Fibroblast of pulmonary artery (primary cell): ENCODE measurements around the gene FAM89A.

Experiments
- DNase-seq: peaks from one replicate; pipeline ENCODE4 v3.0.0-alpha.2; 2010; ENCODE audit warnings: low read depth
- H3K4me3 ChIP-seq: replicated peaks from 2 replicates; pipeline ENCODE4 v1.5.1; 2011; ENCODE audit warnings: low read depth, mild to moderate bottlenecking, control low read depth, low read length, moderate library complexity
- TF ChIP-seq, protein P1 (sequence below): IDR thresholded peaks from 2 replicates; pipeline ENCODE4 v1.5.1; 2011; ENCODE audit warnings: mild to moderate bottlenecking, control low read depth, low read length, inconsistent platforms; ENCODE audit errors: missing control alignments

Gene FAM89A

DNA sequence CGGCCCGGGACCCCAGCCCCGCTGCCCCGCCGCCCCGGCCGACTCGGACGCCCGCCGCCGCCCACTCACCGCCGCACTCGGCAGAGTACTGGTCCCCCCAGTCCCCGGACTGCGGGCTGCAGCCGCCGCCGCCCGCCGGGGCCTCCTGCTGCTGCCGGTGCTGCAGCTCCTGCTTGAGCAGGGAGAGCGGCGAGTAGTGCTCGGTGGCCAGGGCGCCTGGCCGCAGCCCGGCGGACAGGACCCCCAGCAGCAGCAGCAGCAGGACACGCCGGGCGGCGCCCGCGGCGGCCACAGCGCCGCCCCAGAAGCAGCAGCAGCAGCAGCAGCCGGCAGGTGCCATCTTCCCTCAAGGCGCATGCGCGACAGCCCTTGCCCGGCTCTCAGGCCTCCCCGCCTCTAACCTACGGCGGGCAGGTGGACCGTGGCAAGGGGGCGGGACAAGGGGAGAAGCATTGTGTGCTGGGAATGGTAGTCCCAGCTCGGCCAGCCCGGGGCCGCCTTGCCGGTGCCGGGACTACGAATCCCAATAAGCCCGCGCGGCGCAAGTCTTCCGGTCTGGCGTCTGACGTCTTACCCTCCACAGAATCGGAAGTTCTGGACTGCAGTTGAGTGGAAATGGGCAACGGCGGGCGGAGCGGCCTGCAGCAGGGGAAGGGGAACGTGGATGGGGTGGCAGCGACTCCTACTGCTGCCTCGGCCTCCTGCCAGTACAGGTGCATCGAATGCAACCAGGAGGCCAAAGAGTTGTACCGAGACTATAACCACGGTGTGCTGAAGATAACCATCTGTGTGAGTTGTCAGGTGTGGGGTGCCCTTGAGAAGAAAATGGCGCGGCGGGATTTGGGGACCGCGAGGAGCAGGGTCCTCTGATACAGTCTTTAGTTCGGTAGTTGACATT, 61.3 kb downstream of the FAM89A start, which contains the start of the genes ARV1 and TTC13:
TSS of gene ARV1 (plus strand) at position 604 of the 898 bp plus-strand sequence. CDS start at position 616, 12 bp downstream.
TSS of gene TTC13 (minus strand) at position 371 of the 898 bp plus-strand sequence. CDS start at position 340, 31 bp downstream.
- DNase-seq: peak; percentile 99
- TF ChIP-seq, protein P1, sequence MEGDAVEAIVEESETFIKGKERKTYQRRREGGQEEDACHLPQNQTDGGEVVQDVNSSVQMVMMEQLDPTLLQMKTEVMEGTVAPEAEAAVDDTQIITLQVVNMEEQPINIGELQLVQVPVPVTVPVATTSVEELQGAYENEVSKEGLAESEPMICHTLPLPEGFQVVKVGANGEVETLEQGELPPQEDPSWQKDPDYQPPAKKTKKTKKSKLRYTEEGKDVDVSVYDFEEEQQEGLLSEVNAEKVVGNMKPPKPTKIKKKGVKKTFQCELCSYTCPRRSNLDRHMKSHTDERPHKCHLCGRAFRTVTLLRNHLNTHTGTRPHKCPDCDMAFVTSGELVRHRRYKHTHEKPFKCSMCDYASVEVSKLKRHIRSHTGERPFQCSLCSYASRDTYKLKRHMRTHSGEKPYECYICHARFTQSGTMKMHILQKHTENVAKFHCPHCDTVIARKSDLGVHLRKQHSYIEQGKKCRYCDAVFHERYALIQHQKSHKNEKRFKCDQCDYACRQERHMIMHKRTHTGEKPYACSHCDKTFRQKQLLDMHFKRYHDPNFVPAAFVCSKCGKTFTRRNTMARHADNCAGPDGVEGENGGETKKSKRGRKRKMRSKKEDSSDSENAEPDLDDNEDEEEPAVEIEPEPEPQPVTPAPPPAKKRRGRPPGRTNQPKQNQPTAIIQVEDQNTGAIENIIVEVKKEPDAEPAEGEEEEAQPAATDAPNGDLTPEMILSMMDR: no peak
- H3K4me3 ChIP-seq: peak within 1 kb of the TSS; percentile 97

DNA sequence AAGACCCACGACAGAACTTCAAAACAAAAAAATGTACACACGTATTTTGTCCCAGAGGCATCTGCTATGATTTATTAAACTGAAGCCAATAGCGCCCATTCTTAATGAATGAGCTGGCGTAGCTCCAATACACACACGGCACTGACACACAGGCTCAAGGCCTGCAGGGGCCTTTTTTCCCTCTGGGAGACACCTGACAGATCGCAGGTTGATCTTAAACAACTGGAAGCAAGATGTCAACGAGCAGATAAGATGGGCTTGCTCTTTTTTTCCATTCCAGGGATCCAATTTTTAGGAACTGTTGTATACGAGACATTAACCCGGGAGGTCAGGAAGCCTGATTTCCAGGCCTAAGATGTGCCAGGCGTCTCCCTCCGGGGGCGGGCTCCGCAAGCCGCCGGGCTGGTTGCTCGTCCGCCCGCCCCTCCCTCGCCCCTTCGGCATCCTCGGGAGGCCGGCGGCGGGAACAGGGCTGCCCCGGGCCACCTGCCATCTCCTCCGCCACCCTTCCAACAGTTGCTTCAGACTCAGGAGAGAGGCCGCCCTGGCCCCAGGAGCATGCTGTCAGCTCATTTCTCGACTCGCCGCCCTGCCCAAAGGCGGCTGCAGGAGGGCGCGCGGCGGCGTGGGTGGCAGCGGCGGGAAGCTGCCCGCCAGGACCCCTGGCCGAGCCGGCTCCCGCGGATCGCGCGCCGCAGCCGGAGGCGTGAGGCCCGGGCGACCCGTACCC, 62.1 kb downstream of the FAM89A start:
- DNase-seq: peak; percentile 8
- H3K4me3 ChIP-seq: peak overlapping the region; percentile 97
- TF ChIP-seq, protein P1: no peak

DNA sequence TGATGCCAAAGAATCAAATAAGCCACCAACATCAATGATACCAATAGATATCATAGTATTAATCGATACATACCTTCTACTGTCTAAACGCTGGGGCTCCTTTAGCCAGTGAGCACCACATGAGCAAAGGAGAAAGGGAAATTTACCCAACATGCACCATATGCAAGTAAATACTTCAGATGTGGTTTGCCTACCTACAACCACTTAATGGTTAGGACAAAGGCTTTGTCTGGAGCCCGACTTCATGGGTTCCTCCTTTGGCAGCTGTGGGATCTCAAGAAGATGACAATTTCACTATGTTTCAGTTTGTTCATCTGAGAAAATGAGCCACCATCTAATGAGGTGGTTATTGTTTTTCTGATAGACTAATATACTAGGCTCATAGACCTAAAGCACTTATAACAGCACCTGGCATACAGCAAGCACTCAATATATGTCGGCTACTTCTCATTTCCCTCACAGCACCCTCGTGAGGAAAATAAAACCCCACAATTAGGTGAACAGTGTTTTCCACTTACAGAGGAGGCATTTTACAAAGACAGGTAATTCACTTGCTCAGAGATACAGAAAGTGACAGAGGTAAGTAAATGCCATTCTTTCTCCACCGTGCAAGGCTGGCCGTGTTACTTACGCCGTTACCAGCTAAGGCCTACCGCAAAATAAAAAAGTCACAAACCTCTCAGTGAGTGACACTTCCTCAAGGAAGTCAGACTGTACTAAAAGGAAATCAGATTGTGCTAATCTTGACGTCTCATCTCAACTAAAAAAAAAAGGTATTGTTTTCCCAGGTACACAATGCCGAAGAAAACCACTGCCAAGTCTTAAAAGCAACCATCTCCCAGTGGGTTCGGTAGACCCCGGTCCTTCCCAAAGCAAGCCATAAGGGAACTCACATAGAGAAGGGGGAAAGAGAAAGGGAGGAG, 63.0 kb downstream of the FAM89A start:
- TF ChIP-seq, protein P1: no peak
- DNase-seq: no peak
- H3K4me3 ChIP-seq: no peak overlapping the region

DNA sequence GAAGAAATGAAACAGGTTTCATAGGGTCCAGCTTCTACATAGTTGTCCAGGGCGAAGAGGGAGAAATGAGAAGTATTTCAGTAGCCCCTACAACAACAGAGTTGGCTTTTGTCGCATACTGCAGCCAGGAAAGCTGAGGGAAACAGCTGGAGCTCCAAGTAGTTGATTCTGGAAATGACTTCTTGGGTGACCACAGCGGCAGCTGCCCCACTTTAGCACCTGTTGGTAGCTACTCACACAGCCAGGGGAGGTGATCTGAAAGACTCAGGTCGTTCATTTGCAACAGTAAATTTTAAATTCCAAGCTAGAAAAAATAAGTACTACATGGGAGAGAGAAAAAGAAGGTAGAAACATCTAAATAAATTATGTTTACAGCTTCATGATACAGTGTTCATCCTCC, 63.7 kb downstream of the FAM89A start:
- DNase-seq: no peak
- TF ChIP-seq, protein P1: no peak
- H3K4me3 ChIP-seq: no peak overlapping the region

DNA sequence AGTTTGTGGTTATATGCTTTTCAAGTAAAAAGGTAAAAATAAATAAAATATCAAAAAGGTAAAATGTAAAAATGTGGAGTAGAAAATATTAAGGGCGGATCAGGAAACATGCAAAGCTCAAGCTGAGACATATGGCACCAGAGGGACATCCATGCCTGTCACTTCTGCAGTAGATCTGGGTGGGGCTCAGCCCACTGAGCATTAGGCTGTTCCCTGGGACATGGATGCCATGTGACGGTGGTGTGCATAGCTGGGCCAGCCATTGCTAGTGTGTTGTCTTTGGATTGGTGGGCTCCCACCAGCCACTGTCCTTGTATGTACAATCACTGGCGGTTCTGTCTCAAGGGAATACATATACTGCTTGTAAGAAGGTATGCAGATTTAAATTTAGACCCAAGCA, 64.4 kb downstream of the FAM89A start:
- H3K4me3 ChIP-seq: no peak overlapping the region
- DNase-seq: no peak
- TF ChIP-seq, protein P1: no peak

DNA sequence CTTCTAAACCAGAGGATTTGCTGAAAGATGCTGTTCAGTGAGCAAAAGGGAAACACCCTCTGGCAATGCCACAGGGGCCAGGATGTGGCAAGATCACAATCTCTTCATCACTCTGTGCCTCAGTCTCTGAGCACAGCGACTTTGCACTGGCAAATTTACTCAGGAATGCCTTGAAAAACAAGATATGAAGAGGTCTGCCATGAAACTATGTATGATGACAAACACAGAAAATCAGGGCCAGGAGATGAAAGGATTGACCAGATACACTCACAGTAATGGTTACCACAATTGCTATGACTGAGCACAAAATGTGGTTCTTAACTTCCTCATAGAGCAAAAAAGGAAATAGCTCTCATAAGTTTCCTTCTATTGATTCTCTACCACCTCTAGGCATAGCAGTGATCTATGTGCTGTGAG, 67.2 kb downstream of the FAM89A start:
- TF ChIP-seq, protein P1: no peak
- no peak overlapping the region for H3K4me3 ChIP-seq
- no peak for DNase-seq
